ENCODE results near the gene TMEM167A. TPM values are rescaled to one million over a fixed set of nuclear protein-coding genes. Genes with fewer than 3 reads are reported as not detected.

Gene TMEM167A
- total and polyA plus RNA-seq, 7 donors: 21.9 to 61.3 (median 30.3) TPM

- H3K27ac ChIP-seq: no peak overlapping the region
- H3K4me1 ChIP-seq: no peaks in the 10 kb centered on the region
- intact Hi-C loops (cut with DNase I): no loop called here
- H3K4me3 ChIP-seq: no peak overlapping the region
- no peaks in the 10 kb centered on the region for H3K27me3 ChIP-seq
- TF ChIP-seq POLR2AphosphoS5 (IDR thresholded peaks at IDR 0.05) (no peak), EP300 (IDR thresholded peaks at IDR 0.05) (no peak), CTCF (IDR thresholded peaks at IDR 0.05) (no peak), POLR2A (IDR thresholded peaks at IDR 0.05) (no peak)
- WGBS, 2 donors: 86 to 87% methylated on average over 2 of the region's 2 CpGs
- peaks cover 0 to 7% (median 0%) of the 10 kb centered on the region in 4 donors for H3K9me3 ChIP-seq
- H3K36me3 ChIP-seq: no peaks in the 10 kb centered on the region
- DNase-seq: no peak
These were observed 20.6 kb upstream of the TMEM167A start for GRCh38 chr5:83097689-83098231.

- TF ChIP-seq CTCF (IDR thresholded peaks at IDR 0.05) (no peak), EP300 (IDR thresholded peaks at IDR 0.05) (no peak), POLR2AphosphoS5 (IDR thresholded peaks at IDR 0.05) (no peak)
These were observed 19.6 kb upstream of the TMEM167A start for GRCh38 chr5:83096660-83097339.

GRCh38 chr5:83095957-83096539 is 18.9 kb upstream of the TMEM167A start:
- H3K9me3 ChIP-seq: peaks cover 0 to 7% (median 0%) of the 10 kb centered on the region in 4 donors
- no peaks in the 10 kb centered on the region for H3K27me3 ChIP-seq
- H3K4me3 ChIP-seq: no peak overlapping the region
- TF ChIP-seq CTCF (IDR thresholded peaks at IDR 0.05) (no peak), EP300 (IDR thresholded peaks at IDR 0.05) (no peak), POLR2AphosphoS5 (IDR thresholded peaks at IDR 0.05) (no peak), POLR2A (IDR thresholded peaks at IDR 0.05) (no peak)
- no peaks in the 10 kb centered on the region for H3K4me1 ChIP-seq
- WGBS, 2 donors: 79 to 86% methylated on average over 6 of the region's 6 CpGs
- no peak overlapping the region for H3K27ac ChIP-seq
- intact Hi-C loops (cut with DNase I): no loop called here
- DNase-seq: no peak
- no peaks in the 10 kb centered on the region for H3K36me3 ChIP-seq

More at GRCh38 chr5:83096660-83097339, 19.6 kb upstream of the TMEM167A start:
- intact Hi-C loops (cut with DNase I): no loop called here
- Histone ChIP-seq H3K27me3 (no peaks in the 10 kb centered on the region), H3K36me3 (no peaks in the 10 kb centered on the region), H3K4me3 (no peak overlapping the region), H3K27ac (no peak overlapping the region), H3K9me3 (peaks cover 0 to 7% (median 0%) of the 10 kb centered on the region in 4 donors), H3K4me1 (no peaks in the 10 kb centered on the region)
- no peak for DNase-seq
- WGBS, 2 donors: 91 to 92% methylated on average over 2 of the region's 2 CpGs

GRCh38 chr5:83095163-83095956 is 18.2 kb upstream of the TMEM167A start:
- H3K4me3 ChIP-seq: no peak overlapping the region
- peaks cover 0 to 7% (median 0%) of the 10 kb centered on the region in 4 donors for H3K9me3 ChIP-seq
- intact Hi-C loops (cut with DNase I): no loop called here
- WGBS, 2 donors: 97% methylated on average over 3 of the region's 3 CpGs
- H3K4me1 ChIP-seq: no peaks in the 10 kb centered on the region
- DNase-seq: no peak
- TF ChIP-seq POLR2AphosphoS5 (IDR thresholded peaks at IDR 0.05) (no peak), POLR2A (IDR thresholded peaks at IDR 0.05) (no peak), CTCF (IDR thresholded peaks at IDR 0.05) (no peak), EP300 (IDR thresholded peaks at IDR 0.05) (no peak)
- no peaks in the 10 kb centered on the region for H3K27me3 ChIP-seq
- no peak overlapping the region for H3K27ac ChIP-seq
- no peaks in the 10 kb centered on the region for H3K36me3 ChIP-seq
